Activated B cell treated with CpG ODN at 0.5 μM for 24 hours (primary cell): Measurements from ENCODE around the gene G3BP1. TPM values are rescaled to one million over a fixed set of nuclear protein-coding genes. Genes with fewer than 3 reads are reported as not detected.
"Not testable (repeated sequence)": the region's sequence is repeated elsewhere in the genome, so short reads cannot be mapped to it uniquely, and the experiment has no call there.

ENCODE experiments used
- ATAC-seq: fragments of 200-7000 bp; cut with Tn5 transposase; one replicate; pipeline ENCODE4 v1.10.0; 2021; ENCODE audit warnings: low read depth, mild to moderate bottlenecking, moderate library complexity
- CTCF ChIA-PET: fragments of 350-600 bp; sonication (Branson Sonifier 250); formaldehyde crosslinking; loops from one replicate; lab custom pipeline; 2021; ENCODE audit warnings: antibody characterized with exemption; lab: Charles Lee
- POLR2A ChIA-PET: fragments of 350-600 bp; sonication (Branson Sonifier 250); formaldehyde crosslinking; loops from one replicate; lab custom pipeline; 2021; ENCODE audit warnings: antibody characterized with exemption; lab: Charles Lee
- DNase-seq: peaks from one replicate; pipeline ENCODE4 v3.0.0; 2022
- H3K27ac Mint-ChIP-seq: one replicate; pipeline ENCODE4 v1.8.0; 2020; ENCODE audit warnings: mixed read lengths
- H3K27me3 Mint-ChIP-seq: one replicate; pipeline ENCODE4 v1.8.0; 2021; ENCODE audit warnings: mixed read lengths
- H3K36me3 Mint-ChIP-seq: one replicate; pipeline ENCODE4 v1.8.0; 2021; ENCODE audit warnings: low read depth, mixed read lengths
- H3K4me1 Mint-ChIP-seq: one replicate; pipeline ENCODE4 v1.8.0; 2021; ENCODE audit warnings: mixed read lengths
- H3K4me3 Mint-ChIP-seq: one replicate; pipeline ENCODE4 v1.8.0; 2020; ENCODE audit warnings: mild to moderate bottlenecking, mixed read lengths
- H3K9me3 Mint-ChIP-seq: one replicate; pipeline ENCODE4 v1.8.0; 2020; ENCODE audit warnings: mixed read lengths
- intact Hi-C: fragments of 100-400 bp; cut with micrococcal nuclease; formaldehyde crosslinking; loops from one replicate; pipeline ENCODE4 v1.15.1; 2024
- total RNA-seq: library from RNA; stranded (reverse); gene quantifications from 2 replicates; pipeline ENCODE4 v1.2.3, GENCODE V29; 2022
- TF ChIP-seq, protein P1 (sequence below): fragments of 200-600 bp; IDR thresholded peaks from one replicate; pipeline ENCODE4 v1.8.0; 2022; ENCODE audit warnings: antibody characterized with exemption, mild to moderate bottlenecking

Gene G3BP1
- total RNA-seq, 1 donor from 2014 or later: 227 TPM

DNA sequence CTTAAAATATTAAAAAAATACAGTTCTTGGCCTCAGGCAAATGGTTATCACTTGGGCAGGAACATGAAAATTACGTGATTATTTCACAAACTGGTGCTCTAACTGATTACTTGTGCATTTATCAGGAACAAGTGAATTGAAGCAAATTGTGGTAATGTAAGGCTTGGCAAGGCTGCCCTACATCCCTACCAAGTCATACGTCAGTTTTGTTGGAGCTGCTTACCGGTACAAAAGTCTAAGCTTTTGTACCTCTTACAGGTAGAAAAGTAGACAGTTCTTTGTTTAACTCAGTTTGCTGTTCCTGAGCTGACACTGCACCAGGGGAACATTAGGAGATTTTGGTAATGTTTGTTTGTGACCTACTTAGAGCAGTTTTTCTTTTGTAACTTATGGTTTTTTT, 2.2 kb downstream of the G3BP1 start:
- Mint-ChIP-seq H3K4me3 (peak overlapping the region; percentile 94), H3K9me3 (no peaks in the 10 kb centered on the region), H3K4me1 (peaks cover 67% of the 10 kb centered on the region), H3K27ac (peak overlapping the region; percentile 24), H3K27me3 (no peaks in the 10 kb centered on the region), H3K36me3 (peaks cover 39% of the 10 kb centered on the region)
- intact Hi-C loops: loop anchor here (2.0 to 10.0 kb wide), 4 partner anchors 15 to 1772 kb away; partner anchors contain the start of genes DCTN4, HMGXB3, TIGD6 and TNIP1
- ATAC-seq: no peak
- TF ChIP-seq, protein P1, sequence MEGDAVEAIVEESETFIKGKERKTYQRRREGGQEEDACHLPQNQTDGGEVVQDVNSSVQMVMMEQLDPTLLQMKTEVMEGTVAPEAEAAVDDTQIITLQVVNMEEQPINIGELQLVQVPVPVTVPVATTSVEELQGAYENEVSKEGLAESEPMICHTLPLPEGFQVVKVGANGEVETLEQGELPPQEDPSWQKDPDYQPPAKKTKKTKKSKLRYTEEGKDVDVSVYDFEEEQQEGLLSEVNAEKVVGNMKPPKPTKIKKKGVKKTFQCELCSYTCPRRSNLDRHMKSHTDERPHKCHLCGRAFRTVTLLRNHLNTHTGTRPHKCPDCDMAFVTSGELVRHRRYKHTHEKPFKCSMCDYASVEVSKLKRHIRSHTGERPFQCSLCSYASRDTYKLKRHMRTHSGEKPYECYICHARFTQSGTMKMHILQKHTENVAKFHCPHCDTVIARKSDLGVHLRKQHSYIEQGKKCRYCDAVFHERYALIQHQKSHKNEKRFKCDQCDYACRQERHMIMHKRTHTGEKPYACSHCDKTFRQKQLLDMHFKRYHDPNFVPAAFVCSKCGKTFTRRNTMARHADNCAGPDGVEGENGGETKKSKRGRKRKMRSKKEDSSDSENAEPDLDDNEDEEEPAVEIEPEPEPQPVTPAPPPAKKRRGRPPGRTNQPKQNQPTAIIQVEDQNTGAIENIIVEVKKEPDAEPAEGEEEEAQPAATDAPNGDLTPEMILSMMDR: no peak
- DNase-seq: no peak
- ChIA-PET CTCF (interaction anchor here (1.2 to 1.3 kb wide), 2 partner anchors 113 to 115 kb away, joined by 3 read pairs; no protein-coding TSS in a partner anchor), POLR2A (interaction anchor here (1.3 to 5.9 kb wide), 3 partner anchors 11 to 23 kb away, joined by 5 to 134 read pairs (median 112); partner anchors contain the start of gene ATOX1)

DNA sequence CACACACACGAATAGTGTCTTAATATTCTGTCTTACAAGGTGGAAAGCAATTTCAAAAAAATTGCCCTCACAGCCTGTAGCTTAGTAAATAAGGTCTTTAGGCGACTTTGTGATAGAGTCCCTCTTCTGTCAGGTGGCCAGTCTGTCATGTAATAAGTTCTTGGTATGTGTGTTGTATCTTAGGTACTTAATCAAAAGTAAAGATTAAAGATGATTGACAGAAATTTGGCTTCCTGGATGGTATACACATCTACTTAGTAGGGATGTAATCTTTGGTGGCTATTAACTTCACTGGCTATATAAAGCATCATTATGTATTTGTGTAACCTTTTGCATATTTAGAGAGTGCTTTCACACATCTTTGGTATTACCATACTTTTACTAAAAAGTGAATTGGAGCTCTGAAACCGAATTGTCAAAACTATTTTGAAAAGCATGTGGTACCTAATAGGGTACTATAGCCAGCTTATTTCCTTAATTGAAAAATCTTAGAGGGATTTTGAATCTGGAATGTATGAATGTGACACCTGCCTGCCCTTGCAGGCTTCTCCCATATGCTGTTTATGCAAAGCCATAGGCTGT, 3.4 kb downstream of the G3BP1 start:
- TF ChIP-seq, protein P1: no peak
- ChIA-PET POLR2A (interaction anchor here (0.5 kb wide), 1 partner anchor 15 kb away, joined by 3 read pairs; no protein-coding TSS in a partner anchor), CTCF (interaction anchor here (0.8 kb wide), 1 partner anchor 116 kb away, joined by 3 read pairs; no protein-coding TSS in a partner anchor)
- H3K4me1 Mint-ChIP-seq: peaks cover 75% of the 10 kb centered on the region
- no peaks in the 10 kb centered on the region for H3K27me3 Mint-ChIP-seq
- H3K36me3 Mint-ChIP-seq: peaks cover 48% of the 10 kb centered on the region
- no peak overlapping the region for H3K27ac Mint-ChIP-seq
- intact Hi-C loops: loop anchor here (10.0 kb wide), 1 partner anchor 690 kb away; the partner anchor contains the start of gene TNIP1
- DNase-seq (no peak), ATAC-seq (no peak)
- H3K9me3 Mint-ChIP-seq: no peaks in the 10 kb centered on the region
- H3K4me3 Mint-ChIP-seq: peak overlapping the region; percentile 61

DNA sequence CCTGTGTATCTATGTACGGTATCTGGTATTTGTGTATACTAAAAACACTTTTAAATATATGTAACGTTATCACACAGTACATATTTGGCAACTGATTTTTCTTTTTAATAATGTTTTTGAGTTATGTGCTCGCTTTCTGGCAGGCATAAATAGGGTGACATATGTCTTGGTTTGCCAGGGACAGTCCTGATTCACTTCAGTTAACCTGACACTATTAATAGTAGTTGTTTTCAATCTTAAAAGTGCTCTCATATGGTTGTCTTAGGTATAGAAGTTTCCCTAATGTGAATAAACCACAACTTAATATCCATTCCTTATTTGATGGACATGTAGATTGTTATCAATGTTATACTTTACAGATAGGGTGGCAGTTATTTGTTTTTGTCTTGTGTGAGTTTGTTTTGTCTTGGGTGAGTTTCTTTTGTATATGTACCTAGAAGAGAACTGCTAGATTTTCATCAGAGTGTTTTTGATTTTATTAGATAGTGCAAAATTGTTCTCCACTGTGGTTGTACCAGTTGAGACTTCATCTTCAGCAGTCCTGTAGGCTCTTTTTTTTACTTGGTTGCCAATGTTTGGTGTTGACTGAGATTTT, 7.9 kb downstream of the G3BP1 start:
- H3K27ac Mint-ChIP-seq: peak overlapping the region; percentile 3
- ChIA-PET CTCF (no interaction called here), POLR2A (no interaction called here)
- peak overlapping the region; percentile 5 for H3K4me3 Mint-ChIP-seq
- ATAC-seq: peak; percentile 40
- peaks cover 87% of the 10 kb centered on the region for H3K4me1 Mint-ChIP-seq
- H3K36me3 Mint-ChIP-seq: peaks cover 48% of the 10 kb centered on the region
- TF ChIP-seq, protein P1: no peak
- no peaks in the 10 kb centered on the region for H3K27me3 Mint-ChIP-seq
- intact Hi-C loops: loop anchor here (10.0 kb wide), 1 partner anchor 695 kb away; the partner anchor contains the start of gene TNIP1
- no peak for DNase-seq
- no peaks in the 10 kb centered on the region for H3K9me3 Mint-ChIP-seq

DNA sequence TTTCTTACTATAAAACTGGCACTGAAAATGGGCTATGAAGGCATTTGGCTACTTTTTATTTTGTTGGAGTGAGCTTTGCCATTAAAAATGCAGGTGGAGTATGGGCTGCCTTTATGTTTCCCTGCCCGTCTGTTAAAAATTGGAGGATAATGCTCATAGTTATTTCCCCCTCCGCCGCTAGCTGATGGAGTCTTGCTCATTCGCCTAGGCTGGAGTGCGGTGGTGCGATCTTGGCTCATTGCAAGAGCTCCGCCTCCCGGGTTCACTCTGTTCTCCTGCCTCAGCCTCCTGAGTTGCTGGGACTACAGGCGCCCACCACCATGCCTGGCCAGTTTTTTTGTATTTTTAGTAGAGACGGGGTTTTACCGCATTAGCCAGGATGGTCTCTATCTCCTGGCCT, 8.6 kb downstream of the G3BP1 start:
- Mint-ChIP-seq H3K4me3 (no peak overlapping the region), H3K4me1 (peaks cover 86% of the 10 kb centered on the region), H3K27ac (no peak overlapping the region), H3K36me3 (peaks cover 48% of the 10 kb centered on the region), H3K27me3 (no peaks in the 10 kb centered on the region), H3K9me3 (no peaks in the 10 kb centered on the region)
- intact Hi-C loops: no loop called here
- no peak for DNase-seq
- TF ChIP-seq, protein P1: no peak
- ChIA-PET CTCF (no interaction called here), POLR2A (no interaction called here)
- ATAC-seq: no peak

DNA sequence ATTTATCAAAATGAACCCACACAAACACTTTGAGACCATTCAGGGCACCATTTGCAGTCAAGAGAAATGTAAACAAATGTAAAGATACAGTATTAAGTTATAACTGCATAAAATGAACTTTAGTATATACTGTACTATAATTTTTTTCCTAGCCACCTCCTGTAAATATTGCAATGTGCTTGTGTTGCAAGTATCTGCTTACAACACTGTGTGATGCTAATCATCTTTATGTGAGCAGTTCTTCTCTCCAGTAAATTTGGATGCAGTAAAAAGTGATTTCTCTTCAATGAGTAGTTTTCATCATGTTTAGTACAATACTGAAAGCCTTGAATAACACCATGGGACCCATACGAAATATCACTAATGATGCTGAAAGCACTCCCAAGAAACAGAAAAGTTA, 9.4 kb downstream of the G3BP1 start:
- POLR2A ChIA-PET: interaction anchor here (1.6 kb wide), 1 partner anchor 10 kb away, joined by 6 read pairs; the partner anchor contains the start of gene G3BP1
- Mint-ChIP-seq H3K27me3 (no peaks in the 10 kb centered on the region), H3K4me1 (peaks cover 82% of the 10 kb centered on the region), H3K4me3 (peak overlapping the region; percentile 24), H3K9me3 (no peaks in the 10 kb centered on the region), H3K36me3 (peaks cover 48% of the 10 kb centered on the region), H3K27ac (peak overlapping the region; percentile 12)
- ATAC-seq: no peak
- CTCF ChIA-PET: no interaction called here
- TF ChIP-seq, protein P1: no peak
- no peak for DNase-seq
- intact Hi-C loops: no loop called here

DNA sequence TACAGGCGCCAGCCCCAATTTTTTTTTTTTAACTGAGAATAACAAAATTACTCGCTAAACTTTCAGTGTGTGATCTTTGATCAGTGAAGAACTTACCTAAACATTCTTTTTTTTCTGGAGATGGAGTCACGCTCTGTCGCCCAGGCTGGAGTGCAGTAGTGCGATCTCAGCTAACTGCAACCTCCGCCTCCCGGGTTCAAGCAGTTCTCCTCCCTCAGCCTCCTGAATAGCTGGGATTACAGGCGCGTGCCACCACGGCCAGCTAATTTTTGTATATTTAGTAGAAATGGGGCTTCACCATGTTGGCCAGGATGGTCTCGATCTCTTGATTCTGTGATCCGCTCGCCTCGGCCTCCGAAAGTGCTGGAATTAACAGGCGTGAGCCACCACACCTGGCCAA, 11.9 kb downstream of the G3BP1 start:
- CTCF ChIA-PET: interaction anchor here (0.6 to 2.1 kb wide), 2 partner anchors 34 to 125 kb away, joined by 5 read pairs; no protein-coding TSS in a partner anchor
- DNase-seq, H3K4me3 Mint-ChIP-seq, H3K27me3 Mint-ChIP-seq, H3K9me3 Mint-ChIP-seq, H3K27ac Mint-ChIP-seq, ATAC-seq, intact Hi-C loops: not testable (repeated sequence)
- POLR2A ChIA-PET: interaction anchor here (3.2 kb wide), 1 partner anchor 12 kb away, joined by 14 read pairs; the partner anchor contains the start of gene G3BP1
- peaks cover 64% of the 10 kb centered on the region for H3K4me1 Mint-ChIP-seq
- peaks cover 46% of the 10 kb centered on the region for H3K36me3 Mint-ChIP-seq
